Superior temporal gyrus (tissue), 1 donor: Measurements from ENCODE around the gene DNM3.
"Not testable (repeated sequence)": the region's sequence is repeated elsewhere in the genome, so short reads cannot be mapped to it uniquely, and the experiment has no call there.

Experiments used
- DNase-seq: peaks from one replicate; pipeline ENCODE4 v3.0.0-alpha.2; 2016; ENCODE audit errors: extremely low spot score

The DNM3 gene

DNA sequence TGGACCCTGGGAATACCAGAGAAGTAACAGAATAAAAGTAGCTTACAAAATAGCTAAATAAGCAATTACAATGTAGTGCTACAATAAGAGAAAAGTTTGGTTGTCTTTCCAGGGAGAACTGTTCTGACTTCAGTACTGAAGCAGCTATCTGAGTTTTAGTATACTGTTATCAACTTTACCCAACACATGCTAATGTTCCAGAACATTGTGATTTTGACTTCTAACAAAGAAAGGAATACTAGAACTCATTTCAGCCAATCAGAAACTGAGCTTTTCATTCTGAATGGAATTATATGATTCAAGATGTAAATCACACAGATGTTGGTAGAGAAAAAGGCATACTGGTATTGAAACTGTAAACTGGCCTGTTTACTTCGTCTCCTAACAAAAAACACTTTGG is 579.1 kb downstream of the DNM3 start, which contains the start of gene C1orf105:
TSS of gene C1orf105 (plus strand) at position 301 of the 400 bp plus-strand sequence. CDS start 201 bp downstream, outside the sequence.
- peak; percentile 8 for DNase-seq

DNA sequence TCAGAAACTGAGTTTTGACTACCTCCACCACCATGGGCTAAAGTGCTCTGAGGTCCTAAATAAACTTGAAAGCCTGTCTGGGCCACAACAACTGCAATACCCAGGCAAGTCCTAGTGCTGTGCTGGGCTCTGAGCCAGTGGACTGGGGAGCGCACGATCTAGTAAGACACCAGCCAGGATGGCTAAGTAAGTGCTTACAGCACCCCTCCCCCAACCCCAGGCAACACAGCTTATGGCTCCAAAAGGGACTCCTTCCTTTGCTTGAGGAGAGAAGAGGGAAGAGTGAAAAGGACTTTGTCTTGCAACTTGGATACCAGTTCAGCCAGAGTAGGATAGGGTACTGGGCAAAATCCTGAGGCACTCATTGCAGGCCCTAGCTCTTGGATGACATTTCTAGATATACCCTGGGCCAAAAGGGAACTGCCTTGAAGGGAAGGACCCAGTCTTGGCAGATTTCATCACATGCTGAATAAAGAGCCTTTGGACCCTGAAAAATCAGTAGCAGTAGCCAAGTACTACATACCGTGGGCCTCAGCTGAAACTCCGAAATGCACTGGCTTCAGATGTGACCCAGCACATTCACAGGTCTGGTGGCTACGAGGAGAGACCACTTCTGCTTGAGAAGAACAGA is 580.8 kb downstream of the DNM3 start:
- DNase-seq = no peak

DNA sequence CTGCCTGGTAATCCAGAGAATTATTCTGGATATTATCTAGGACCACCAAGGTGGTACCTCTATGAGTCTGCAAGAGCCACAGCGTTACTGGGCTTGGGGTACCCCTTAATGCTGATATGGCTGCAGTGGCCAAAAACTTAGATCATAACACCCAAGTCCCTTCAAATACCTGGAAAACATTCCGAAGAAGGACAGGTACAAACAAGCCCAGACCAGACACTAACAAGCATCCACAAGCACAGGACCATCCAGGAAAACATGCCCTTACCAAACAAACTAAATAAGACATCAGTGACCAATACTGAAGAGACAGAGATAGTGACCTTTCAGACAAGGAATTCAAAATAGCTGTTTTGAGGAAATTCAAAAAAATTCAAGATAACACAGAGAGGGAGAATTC is 582.0 kb downstream of the DNM3 start:
- no peak for DNase-seq

DNA sequence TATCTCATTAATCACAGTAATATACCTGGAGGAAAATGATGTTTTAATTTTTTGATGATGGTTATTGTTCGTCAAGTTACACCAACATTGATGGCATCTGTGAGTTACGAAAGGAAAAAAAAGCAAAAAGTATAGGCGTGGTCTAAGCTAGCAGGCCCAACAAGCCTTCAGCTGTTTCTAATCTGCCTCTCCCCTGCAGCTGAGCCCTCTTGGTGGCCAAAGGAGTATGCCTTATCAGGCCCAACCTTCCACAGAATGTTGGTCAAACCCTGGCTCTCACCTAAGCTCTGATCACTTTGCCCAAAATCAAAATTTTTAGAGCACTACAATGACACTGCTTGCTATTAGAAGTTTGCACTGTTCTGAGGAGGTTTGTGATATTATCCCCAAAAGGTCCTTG is 584.0 kb downstream of the DNM3 start:
- no peak for DNase-seq

DNA sequence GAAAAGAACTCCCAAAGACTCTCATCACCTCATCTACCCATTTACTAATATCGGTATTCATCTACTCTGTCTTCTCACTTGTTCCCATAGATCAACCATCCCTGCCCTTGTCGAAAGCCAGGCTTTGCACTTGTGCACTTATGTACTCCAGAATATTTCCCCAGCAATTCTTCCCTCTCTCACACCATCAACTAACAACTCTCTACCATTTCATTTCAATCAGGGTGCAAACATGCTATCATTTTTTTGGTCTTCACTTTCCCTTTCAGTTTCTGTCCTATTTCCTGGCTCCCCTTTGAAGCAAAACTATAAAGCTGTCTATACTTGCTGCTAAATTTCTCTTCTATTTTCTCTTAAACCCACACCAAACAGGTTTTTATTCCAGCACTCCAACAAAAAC is 585.9 kb downstream of the DNM3 start:
- no peak for DNase-seq

DNA sequence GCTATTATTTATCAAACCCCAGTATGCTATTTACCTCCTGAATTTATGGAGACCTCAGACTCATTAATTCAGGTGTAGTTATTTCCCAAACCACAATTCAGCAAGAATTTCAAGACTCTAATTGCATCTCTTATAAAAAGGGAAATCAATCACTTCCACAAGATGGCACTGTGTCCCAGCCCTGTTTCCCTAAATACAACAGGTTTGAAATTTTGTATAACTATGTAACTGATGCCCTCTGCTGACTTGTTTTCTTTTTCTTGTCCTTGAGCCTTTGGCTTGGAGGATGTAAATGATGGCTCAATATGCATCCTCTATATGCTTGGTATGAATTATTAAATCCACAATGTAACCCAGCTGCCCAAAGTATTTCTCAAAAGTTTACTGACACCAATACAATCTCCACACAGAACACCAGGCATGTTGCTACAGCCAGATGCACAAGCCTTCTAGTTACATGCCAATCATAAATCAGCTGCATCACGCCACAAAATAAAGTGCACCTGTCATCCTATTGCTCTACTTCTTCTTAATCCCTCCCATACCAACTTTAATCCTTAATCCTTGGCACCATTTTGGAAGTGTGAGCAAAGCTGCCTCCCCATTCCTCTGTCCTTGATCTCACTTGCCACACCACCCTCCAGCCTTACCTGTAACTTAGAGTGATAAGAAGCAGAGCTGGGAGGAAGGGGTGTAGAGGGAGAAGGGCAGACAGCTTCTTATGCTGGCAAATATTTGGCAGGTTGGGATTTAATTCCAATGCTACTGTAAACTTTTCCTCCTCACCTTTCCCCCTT is 588.2 kb downstream of the DNM3 start:
- DNase-seq = peak; percentile 88

DNA sequence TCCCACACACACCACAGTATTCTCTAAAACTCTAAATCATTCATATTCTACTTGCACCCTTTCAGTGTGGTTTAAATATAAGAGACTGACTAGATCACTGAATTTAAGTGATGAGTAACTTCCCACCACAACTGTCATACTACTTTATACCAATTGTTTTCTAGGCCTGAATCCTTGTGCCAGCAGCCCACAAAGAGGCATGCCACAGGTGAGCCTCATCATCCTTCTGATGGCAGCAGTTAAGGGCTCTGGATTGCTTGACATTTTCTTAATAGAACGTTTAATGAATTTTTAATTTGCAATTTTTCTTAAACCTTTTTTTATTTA is 588.8 kb downstream of the DNM3 start:
- DNase-seq = no peak

DNA sequence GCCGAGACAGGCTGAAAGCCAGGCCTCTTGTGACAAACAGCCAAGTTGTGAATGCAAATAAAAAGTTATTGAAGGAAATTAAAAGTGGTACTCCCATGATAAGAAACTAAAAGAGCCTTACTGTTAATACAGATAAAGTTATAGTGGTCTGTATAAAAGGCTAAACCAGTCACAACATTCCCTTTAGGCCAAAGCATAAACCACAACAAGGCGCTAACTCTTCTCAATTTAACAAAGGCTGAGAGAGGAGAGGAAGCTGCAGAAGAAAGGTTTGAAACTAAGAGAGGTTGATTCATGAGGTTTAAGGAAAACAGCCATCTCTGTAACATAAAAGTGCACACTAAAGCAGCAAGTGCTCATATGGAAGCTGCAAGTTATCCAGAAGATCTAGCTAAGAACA is 589.9 kb downstream of the DNM3 start:
- DNase-seq = no peak

DNA sequence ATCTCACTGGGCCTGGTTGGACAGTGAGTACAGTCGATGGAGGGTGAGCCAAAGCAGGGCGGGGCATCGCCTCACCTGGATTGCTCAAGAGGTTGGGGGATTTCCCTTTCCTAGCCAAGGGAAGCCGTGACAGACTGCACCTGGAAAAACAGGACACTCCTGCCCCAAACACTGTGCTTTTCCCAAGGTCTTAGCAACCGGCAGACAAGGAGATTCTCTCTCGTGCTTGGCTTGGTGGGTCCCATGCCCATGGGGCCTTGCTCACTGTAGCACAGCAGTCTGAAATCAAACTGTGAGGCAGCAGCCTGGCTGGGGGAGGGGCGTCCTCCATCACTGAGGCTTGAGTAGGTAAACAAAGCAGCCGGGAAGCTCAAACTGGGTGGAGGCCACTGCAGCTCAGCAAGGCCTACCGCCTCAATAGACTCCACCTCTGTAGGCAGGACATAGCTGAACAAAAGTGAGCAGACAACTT is 590.5 kb downstream of the DNM3 start:
- DNase-seq = no peak

DNA sequence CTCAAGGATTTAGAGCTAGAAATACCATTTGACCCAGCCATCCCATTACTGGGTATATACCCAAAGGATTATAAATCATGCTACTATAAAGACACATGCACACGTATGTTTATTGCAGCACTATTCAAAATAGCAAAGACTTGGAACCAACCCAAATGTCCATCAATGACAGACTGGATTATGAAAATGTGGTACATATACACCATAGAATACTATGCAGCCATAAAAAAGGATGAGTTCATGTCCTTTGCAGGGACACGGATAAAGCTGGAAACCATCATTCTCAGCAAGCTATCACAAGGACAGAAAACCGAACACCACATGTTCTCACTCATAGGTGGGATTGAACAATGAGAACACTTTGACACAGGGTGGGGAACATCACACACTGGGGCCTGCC is 595.9 kb downstream of the DNM3 start:
- DNase-seq = not testable (repeated sequence)

DNA sequence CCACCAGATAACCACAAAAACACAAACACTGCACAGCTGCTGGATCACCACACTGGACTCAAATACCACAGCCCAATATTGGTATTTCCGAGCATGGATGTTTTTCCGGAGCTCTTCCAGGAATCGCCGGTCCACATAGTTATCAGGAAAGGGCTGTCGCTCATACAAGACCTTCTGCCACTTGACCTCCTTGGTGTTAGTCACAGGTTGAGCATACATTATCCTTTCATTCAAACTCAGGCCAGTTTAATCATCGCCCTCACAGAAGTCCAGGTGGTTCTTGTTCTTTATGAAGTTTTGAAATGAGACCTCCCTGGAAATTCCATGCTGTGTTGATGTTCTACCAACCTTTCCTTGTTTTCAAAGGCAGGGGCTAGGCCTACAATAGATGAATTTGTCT is 601.1 kb downstream of the DNM3 start:
- DNase-seq = no peak

DNA sequence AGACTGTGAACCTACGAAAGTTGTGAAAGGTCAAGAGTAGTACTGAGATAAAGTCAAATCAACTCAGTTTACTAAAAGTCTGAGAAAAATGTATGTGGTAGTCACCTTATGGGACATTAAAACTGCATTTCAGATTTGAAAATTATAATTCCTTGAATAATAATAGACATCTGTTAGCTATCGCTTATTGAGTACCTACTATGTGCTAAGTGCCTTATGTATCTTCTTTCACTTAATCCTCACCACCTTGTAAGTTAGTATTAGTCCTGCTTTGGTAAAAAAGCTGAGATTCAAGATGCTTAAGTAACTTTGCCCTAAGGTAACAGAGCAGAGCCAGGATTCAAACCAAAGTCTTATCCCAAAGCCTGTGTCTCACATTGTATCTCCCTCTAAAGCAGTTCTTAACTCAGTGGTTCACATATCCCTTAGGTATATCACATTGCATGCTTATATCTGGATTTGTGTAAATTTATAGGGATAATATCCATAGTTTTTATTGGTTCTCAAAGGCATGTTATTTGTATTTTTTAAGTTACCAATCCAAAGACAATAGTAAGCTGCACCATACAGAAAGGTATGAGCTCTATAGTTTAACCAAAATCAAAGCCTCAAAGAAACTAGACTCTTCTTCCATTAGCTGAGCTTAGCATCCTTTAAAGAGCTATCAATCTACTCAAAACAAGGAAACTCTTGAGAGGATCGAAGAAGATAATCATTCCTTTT is 601.7 kb downstream of the DNM3 start:
- DNase-seq = peak; percentile 37

DNA sequence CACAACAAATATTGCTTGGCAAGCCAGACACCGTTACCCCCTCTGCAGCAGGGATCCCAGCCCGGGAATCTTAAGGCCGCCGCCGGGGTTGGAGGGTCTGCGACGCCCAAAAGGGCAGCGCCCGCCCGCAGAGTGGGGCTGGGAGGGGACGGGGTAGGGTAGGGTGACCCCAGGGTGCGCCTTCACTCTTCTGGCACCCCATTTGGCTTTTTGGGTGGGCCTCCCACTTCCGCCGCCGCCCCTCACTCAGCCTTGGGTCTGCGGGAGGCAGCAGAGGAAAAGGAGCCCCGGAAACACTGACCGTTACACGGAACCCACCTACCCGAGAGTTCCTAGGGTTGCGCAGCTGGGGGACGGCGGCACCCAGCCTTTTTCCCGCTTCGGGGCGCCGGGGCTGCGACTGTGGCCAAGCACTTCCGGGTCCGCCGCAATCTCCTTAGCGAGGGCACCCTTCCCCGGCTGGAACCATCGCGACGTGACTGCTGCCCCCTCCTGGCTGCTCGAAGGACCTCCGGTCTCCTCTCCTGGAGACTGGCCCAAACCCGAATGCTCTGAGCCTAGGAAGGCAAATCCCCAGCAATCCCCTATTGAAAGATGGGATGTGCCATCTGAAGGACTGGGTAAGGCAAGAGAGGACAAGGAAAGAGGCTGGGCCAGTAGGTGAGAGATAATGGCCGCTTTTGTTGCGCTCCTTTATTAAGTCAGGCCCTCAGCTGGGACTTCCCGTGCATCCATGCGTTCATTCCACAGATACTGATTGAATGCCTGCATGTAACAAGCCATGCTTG is 602.6 kb downstream of the DNM3 start, which contains the start of gene PIGC:
TSS of gene PIGC (minus strand) at position 404 of the 788 bp plus-strand sequence. CDS start 1,447 bp downstream, outside the sequence.
- peak; percentile 92 for DNase-seq

DNA sequence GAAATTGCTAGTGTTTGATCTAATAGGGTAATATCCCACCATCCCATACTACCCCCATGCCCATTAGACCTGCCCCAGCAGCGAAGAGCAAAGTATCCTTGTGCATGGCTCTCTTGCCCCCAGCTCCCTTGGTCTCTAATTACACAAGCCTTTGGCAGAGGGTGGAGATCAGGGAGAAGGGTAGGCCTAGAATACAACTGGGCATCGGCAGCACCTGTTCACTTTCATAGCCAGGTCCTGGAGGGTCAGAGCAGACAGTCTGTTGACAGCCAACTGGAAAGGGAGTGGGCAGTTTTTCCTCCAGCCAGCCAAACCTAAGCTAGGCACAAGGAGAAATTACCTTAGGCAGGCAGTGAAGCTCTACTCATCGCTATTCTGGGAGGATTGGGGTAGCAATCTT is 605.2 kb downstream of the DNM3 start:
- no peak for DNase-seq

DNA sequence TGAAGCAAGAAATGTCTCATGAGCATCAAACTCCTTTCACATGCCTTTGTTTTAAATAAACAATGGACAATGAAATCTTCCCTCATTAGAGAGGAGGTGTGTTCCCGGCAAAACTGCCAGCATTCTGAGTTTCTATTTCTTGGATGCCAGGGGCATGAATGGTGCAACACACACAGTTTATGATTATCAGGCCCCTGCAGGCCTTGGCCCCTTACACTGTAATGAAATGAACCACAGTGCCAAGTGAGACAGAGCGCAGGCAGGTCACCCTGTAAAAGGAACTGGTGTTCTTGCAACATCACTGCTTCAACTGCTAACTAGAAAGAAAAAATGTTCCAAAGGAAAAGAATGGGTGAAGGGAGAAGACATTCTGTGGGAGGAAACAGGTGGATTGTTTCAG is 606.3 kb downstream of the DNM3 start:
- DNase-seq = no peak

DNA sequence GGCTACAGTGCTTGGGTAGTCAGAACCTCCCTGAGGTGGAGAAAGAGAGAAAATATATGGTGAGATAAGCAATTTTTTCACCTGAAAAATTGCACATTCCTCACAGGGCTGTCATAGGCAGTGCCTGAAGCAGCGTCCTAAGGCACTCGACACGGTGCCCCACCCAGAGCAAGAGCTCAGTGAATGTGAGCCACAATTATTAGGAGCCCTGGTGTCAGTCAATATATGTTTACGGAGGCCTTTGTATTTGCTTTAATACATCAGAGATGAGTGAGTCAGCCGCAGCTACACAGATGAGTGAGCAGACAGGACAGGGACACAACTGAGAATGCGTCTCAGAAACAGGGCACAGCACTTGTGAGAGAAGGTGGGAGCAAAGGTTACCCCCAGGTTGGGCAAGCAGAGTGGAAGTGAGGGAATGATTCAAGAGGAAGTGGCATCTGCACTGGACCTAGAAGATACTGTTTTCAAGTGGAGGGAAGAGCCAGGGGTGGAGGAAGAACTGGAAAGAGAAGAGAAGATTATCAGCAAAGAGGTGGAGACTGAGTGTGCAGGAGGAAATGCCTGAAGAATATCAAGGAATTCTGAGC is 607.8 kb downstream of the DNM3 start:
- no peak for DNase-seq

DNA sequence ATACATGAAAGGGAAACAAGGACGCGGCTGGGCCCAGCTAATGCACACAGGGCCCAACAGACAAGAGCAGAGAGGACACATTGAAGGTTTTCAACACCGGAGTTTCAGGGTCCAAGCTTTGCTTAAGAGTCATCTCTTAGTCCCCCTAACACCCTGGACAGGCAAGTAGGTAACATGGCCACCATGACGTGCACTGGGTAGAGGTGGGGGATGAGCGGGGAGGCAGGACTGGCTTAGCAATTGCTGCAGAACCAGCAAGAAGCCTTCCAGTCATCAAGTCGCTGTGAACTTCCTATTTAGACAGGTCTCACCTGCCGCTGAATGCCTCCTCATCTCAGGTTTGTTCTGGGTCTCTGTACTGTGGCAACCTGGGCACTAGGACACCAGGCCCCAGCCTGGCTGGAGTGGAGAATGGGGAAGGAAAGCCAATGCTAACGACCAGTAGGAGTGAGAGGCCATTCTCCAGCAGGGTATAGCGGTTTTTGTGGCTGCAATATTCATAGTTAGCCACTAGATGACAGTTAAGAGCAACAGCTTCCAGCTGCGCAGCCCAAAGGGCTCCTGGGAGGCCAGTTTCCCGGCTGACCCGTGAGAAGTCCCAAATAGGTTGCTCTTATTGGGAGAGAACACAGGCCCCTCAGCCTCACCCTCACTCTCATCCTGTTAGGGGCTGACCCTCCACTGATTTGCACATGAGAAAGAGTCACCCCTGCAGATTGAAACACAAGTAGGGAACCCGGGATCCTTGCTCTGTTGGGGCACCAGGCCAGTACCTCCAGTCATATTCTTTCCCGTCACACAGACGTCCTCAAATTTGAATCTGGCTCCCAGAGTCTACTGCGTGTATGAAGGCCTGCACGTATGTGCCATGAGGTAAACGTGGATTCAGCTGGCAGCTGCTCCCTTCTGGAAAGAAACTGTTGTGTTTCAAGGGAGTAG is 608.6 kb downstream of the DNM3 start:
- DNase-seq = peak; percentile 64

DNA sequence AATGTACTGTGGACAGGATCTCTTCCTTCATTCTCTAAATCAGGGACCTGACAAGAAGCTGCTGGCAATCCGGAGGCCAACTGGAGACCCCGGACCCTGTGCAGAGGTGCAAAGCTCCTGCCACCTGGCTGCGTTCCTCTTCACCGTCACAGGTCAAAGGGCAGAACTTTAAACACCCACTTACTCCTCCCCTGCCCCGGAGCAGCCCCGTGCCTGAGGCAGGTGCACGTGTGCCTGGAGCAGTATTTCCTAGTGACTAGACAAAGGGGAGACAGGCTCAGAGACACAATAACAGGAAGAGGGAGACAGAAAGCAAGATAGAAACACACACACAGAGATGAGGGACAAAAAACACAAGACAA is 609.2 kb downstream of the DNM3 start:
- no peak for DNase-seq

DNA sequence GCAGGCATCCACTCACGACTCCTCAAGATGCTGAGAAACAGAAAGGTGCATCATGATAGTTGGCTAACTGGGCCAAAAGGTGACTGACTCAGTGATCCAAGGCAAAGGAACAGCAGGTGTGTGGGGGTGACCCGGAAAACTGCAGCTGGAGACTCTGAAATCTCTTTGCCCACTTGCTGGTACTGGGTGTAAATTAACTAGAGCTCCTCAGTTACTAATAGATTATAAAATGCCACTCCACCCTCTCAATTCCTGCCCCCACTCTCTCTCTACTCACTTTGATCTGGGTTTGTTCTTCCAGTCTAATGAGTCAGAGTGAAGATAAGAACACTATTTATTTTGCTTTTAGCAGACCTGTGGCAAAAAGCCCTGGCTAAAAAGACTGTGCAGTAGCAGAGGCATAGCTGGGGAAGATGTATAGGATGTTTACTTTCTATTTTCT is 609.7 kb downstream of the DNM3 start:
- no peak for DNase-seq

DNA sequence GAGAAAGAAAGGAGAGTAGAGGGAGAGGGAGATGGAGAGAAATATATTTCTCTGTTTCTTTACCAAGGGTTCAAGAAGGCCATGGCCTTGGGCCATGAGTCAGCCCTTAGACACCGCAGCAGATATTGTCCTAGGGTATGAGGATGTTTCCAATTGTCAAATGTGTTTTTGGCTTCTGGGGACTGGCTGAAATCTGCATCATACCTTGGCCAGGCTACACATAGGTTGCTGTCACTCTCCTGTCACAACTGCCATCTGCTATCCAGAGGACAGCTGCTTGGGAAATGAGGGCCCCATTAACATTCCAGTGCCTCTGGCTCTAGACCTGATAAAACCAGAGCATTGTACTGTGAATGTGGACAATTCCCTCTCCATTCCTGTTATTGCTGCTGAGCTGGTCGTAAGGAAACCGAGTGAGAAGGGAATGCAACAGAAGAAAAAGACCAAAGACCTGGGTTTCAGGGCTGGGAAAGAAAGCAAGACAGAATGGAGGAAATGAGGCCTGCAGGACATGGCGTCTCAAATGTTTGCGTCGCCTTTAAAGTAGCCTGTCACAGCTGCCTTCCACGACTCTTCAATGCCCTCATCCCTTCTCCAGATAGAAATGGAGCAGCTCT is 611.3 kb downstream of the DNM3 start:
- DNase-seq = no peak
